Endothelial cell of umbilical vein (primary cell): ENCODE measurements around the gene COMMD2.

Source experiments
- CTCF ChIP-seq, 2 donors: IDR thresholded peaks; 1 replicate in 1 of 2; 2 replicates in 1 of 2; pipeline ENCODE4 v1.5.1; 2011; ENCODE audit warnings: low read length in 2 of 2, mild to moderate bottlenecking in 2 of 2, moderate library complexity in 2 of 2, control low read depth in 1 of 2, inconsistent platforms in 1 of 2, low read depth in 1 of 2; ENCODE audit not compliant: insufficient read depth in 1 of 2; ENCODE audit errors: extremely low read depth in 1 of 2
- EZH2 ChIP-seq: IDR thresholded peaks from 2 replicates; pipeline ENCODE4 v1.6.1; 2012; ENCODE audit warnings: borderline replicate concordance, low read depth, mild to moderate bottlenecking, moderate library complexity, low read length, inconsistent platforms; ENCODE audit not compliant: severe bottlenecking
- FOS ChIP-seq: IDR thresholded peaks from 2 replicates; pipeline ENCODE4 v1.6.1; 2011; ENCODE audit warnings: mild to moderate bottlenecking, low read length, moderate library complexity, borderline replicate concordance; ENCODE audit not compliant: insufficient read depth
- JUN ChIP-seq: IDR thresholded peaks from 2 replicates; pipeline ENCODE4 v1.6.1; 2011; ENCODE audit warnings: borderline replicate concordance, low read depth; ENCODE audit not compliant: insufficient read length, insufficient read depth
- MAX ChIP-seq: IDR thresholded peaks from 2 replicates; pipeline ENCODE4 v1.6.1; 2011; ENCODE audit not compliant: insufficient read depth, insufficient read length
- MYC ChIP-seq: IDR thresholded peaks from one replicate; pipeline ENCODE4 v1.6.1; 2011; ENCODE audit warnings: mild to moderate bottlenecking, low read depth, low read length
- POLR2A ChIP-seq: IDR thresholded peaks from 2 replicates; pipeline ENCODE4 v1.6.1; 2012; ENCODE audit warnings: low read depth, mild to moderate bottlenecking, control low read depth, low read length
- POLR2AphosphoS5 ChIP-seq: IDR thresholded peaks from 2 replicates; pipeline ENCODE4 v1.6.1; 2012; ENCODE audit warnings: low read depth, mild to moderate bottlenecking, control low read depth, low read length, moderate library complexity; ENCODE audit not compliant: insufficient read depth

GRCh38 chr3:149767720-149768119, 15.4 kb upstream of the COMMD2 start:
- TF ChIP-seq CTCF (IDR thresholded peaks at IDR 0.05; ENCODE audit: extremely low read depth in 1 of 2, insufficient read depth in 1 of 2, low read depth in 1 of 2, low read length in 2 of 2) (no peak), POLR2A (no peak), POLR2AphosphoS5 (no peak), EZH2 (no peak), FOS (no peak), JUN (no peak), MAX (no peak), MYC (no peak)
